ENCODE results near the gene PRIM1.

- TF ChIP-seq POLR2A (IDR thresholded peaks at IDR 0.05) (no peak), CTCF (IDR thresholded peaks at IDR 0.05 in 8 of 11, conservative IDR thresholded peaks at IDR 0.05 in 3 of 11) (no peak)
These were observed 33.8 kb upstream of the PRIM1 start for GRCh38 chr12:56785874-56786273.

All from spleen (tissue), 7 donors.